HepG2 (cell line): ENCODE data around the gene SLC34A3. TPM values are rescaled to one million over a fixed set of nuclear protein-coding genes. Genes with fewer than 3 reads are reported as not detected.

ENCODE experiments used
- ATAC-seq: fragments of 200-7000 bp; cut with Tn5 transposase; 3 replicates; pipeline ENCODE4 v1.9.1; 2020; ENCODE audit warnings: mild to moderate bottlenecking, moderate library complexity
- BruUV-seq: library from RNA; stranded (reverse); fragments of 400-500 nt; replicated peaks from 2 replicates; lab custom pipeline; 2021; lab: Mats Ljungman, UMichigan
- CTCF ChIA-PET: fragments of 300-600 bp; formaldehyde crosslinking; extraction: SDS; loops from one replicate; lab custom pipeline; 2021; ENCODE audit warnings: low total read pairs, inconsistent platforms, low intra/inter-chr PET ratio; lab: Yijun Ruan, JAX
- POLR2A ChIA-PET: fragments of 350-600 bp; sonication (Branson Sonifier 250); formaldehyde crosslinking; loops from one replicate; lab custom pipeline; 2020; ENCODE audit warnings: antibody characterized with exemption, inconsistent platforms; lab: Yijun Ruan, JAX
- DNase-seq: peaks from one replicate; pipeline ENCODE4 v3.0.0-alpha.2; 2015; ENCODE audit warnings: low spot score
- FAIRE-seq: peaks from 3 replicates; lab custom pipeline; 2011; peaks lifted over from hg19 to GRCh38; lab: Jason Lieb, UNC
- H2AFZ ChIP-seq: one replicate; pipeline ENCODE4 v1.6.1; 2011; ENCODE audit warnings: low read length, inconsistent platforms
- H3K27ac ChIP-seq: fragments of 300-600 bp; 3 replicates; pipeline ENCODE4 v1.8.0; 2011; ENCODE audit warnings: mixed run types, mild to moderate bottlenecking, mixed read lengths, low read length, inconsistent platforms; ENCODE audit not compliant: insufficient read depth; ENCODE audit errors: extremely low read length
- H3K27me3 ChIP-seq, 2 experiments: fragments of 200-600 bp in 1 of 2; 2 replicates in 1 of 2; 3 replicates in 1 of 2; pipeline versions ENCODE4 v1.6.0 to v1.8.0; 2011; ENCODE audit warnings: low read length in 2 of 2, mild to moderate bottlenecking in 2 of 2, moderate library complexity in 2 of 2, inconsistent platforms in 1 of 2; ENCODE audit not compliant: insufficient read depth in 2 of 2, control insufficient read depth in 1 of 2
- H3K36me3 ChIP-seq, 2 experiments: fragments of 200-600 bp in 1 of 2; replicated peaks in 1 of 2; 2 replicates in 1 of 2; 3 replicates in 1 of 2; pipeline versions ENCODE4 v1.5.1 to v1.8.0; 2011; ENCODE audit warnings: low read length in 2 of 2, inconsistent platforms in 1 of 2; ENCODE audit not compliant: insufficient read depth in 2 of 2, control insufficient read depth in 1 of 2
- H3K4me1 ChIP-seq: 2 replicates; pipeline ENCODE4 v1.5.1; 2012; ENCODE audit warnings: low read length, inconsistent platforms; ENCODE audit not compliant: insufficient read depth
- H3K4me2 ChIP-seq: 2 replicates; pipeline ENCODE4 v1.6.0; 2011; ENCODE audit warnings: low read depth, low read length, inconsistent platforms
- H3K4me3 ChIP-seq, 3 experiments: fragments of 200-600 bp in 1 of 3; sonication (generic), shearing (Covaris generic) in 1 of 3; replicated peaks in 1 of 3; 2 replicates each; pipeline ENCODE4 v1.5.1; 2011 to 2016; ENCODE audit warnings: low read length in 3 of 3, inconsistent platforms in 2 of 3, low read depth in 2 of 3, mild to moderate bottlenecking in 2 of 3, control low read depth in 1 of 3, mixed read lengths in 1 of 3; ENCODE audit not compliant: insufficient read depth in 1 of 3
- H3K79me2 ChIP-seq: one replicate; pipeline ENCODE4 v1.6.1; 2011; ENCODE audit warnings: low read length, inconsistent platforms; ENCODE audit not compliant: insufficient read depth
- H3K9ac ChIP-seq: 2 replicates; pipeline ENCODE4 v1.6.0; 2011; ENCODE audit warnings: mild to moderate bottlenecking, low read depth, low read length, inconsistent platforms; ENCODE audit not compliant: insufficient read depth
- H3K9me3 ChIP-seq: 2 replicates; pipeline ENCODE4 v1.5.1; 2012; ENCODE audit warnings: mild to moderate bottlenecking, low read length
- H4K20me1 ChIP-seq: 2 replicates; pipeline ENCODE4 v1.6.0; 2011; ENCODE audit warnings: inconsistent platforms, mild to moderate bottlenecking, low read length, moderate library complexity; ENCODE audit not compliant: insufficient read depth
- AGO2 ChIP-seq: fragments of 200-400 bp; formaldehyde crosslinking; optimal IDR thresholded peaks from 2 replicates; pipeline ENCODE3; 2017; ENCODE audit warnings: mild to moderate bottlenecking, low read depth, low read length, moderate library complexity
- FOSL1 ChIP-seq: sonication (generic); formaldehyde crosslinking; IDR thresholded peaks from 2 replicates; pipeline ENCODE4 v1.9.0; 2021; ENCODE audit warnings: missing genetic modification reagents, borderline replicate concordance
- FOXK1 ChIP-seq: sonication (generic); formaldehyde crosslinking; IDR thresholded peaks from 2 replicates; pipeline ENCODE4 v1.4.0; 2020; ENCODE audit warnings: low read depth, missing genetic modification reagents, borderline replicate concordance
- HBP1 ChIP-seq: IDR thresholded peaks from 2 replicates; pipeline ENCODE4 v1.6.1; 2016; ENCODE audit warnings: low read depth, control low read depth
- RXRA ChIP-seq: sonication (generic); formaldehyde crosslinking; IDR thresholded peaks from 2 replicates; pipeline ENCODE4 v1.5.1; 2020; ENCODE audit warnings: missing genetic modification reagents
- THAP9 ChIP-seq: sonication (generic); formaldehyde crosslinking; IDR thresholded peaks from 2 replicates; pipeline ENCODE4; 2020; ENCODE audit warnings: missing genetic modification reagents, mild to moderate bottlenecking, borderline replicate concordance
- ZNF772 ChIP-seq: sonication (generic); formaldehyde crosslinking; IDR thresholded peaks from 2 replicates; pipeline ENCODE4 v1.5.0; 2020; ENCODE audit warnings: mild to moderate bottlenecking, missing genetic modification reagents
- WGBS: methylation state at CpG from one replicate; pipeline ENCODE4 v1.1.6; 2017; ENCODE audit warnings: low lambda C conversion rate; 5-methylcytosine and 5-hydroxymethylcytosine counted together
- in situ Hi-C: cut with HindIII; loops from 2 replicates; pipeline ENCODE4 v1.10.0; 2017; ENCODE audit warnings: low pct_unique_long_range_greater_than_20kb; ENCODE audit not compliant: extremely low pct_ligation_motif_present
- intact Hi-C: fragments of 100-400 bp; cut with micrococcal nuclease; formaldehyde crosslinking; loops from one replicate; pipeline ENCODE4 v1.10.0; 2022; ENCODE audit not compliant: unreplicated experiment
- polyA plus RNA-seq, 8 experiments: library from polyadenylated mRNA; depleted of rRNA in 3 of 8; stranded (reverse) in 7 of 8; unstranded in 1 of 8; fragments of >200 nt; fragmentation: Illumina TruSeq in 4 of 8; extraction: Trizol in 4 of 8; gene quantifications; 2 replicates each; pipeline versions ENCODE4 v1.2.1 to v1.2.3, GENCODE V29; 2011 to 2016; ENCODE audit warnings: low read depth in 4 of 8, missing spikeins in 1 of 8, mixed read lengths in 1 of 8; ENCODE audit not compliant: insufficient read depth in 1 of 8
- total RNA-seq, 5 experiments: library from RNA; depleted of rRNA; stranded (reverse); fragments of >200 nt; fragmentation: Illumina TruSeq; extraction: Trizol; gene quantifications; 2 replicates each; pipeline ENCODE4 v1.2.3, GENCODE V29; 2016; ENCODE audit warnings: low read depth in 1 of 5

SLC34A3 gene
- total and polyA plus RNA-seq, 2 of the 13 experiments (the other 11 are each of a cell fraction or from before 2014, with no cell fraction given), result 0.07 to 1.0 TPM

- BruUV-seq, result no TSS peak
- no peak for DNase-seq
- Histone ChIP-seq H3K4me1 (peaks cover 24% of the 10 kb centered on the region), H4K20me1 (no peaks in the 10 kb centered on the region), H3K36me3 (peaks cover 13 to 29% of the 10 kb centered on the region in 2 experiments; a peak in 4 of 5 replicates), H3K9ac (no peak overlapping the region), H3K4me2 (no peak overlapping the region), H3K27me3 (no peaks in the 10 kb centered on the region; a peak in 1 of 5 replicates), H3K9me3 (no peaks in the 10 kb centered on the region), H3K79me2 (no peaks in the 10 kb centered on the region), H3K4me3 (no peak overlapping the region), H3K27ac (no peak overlapping the region), H2AFZ (no peak overlapping the region)
- POLR2A ChIA-PET, result interaction anchor here (1.3 to 1.5 kb wide), 2 partner anchors 19 to 32 kb away, joined by 3 to 5 read pairs; partner anchors contain the start of gene TUBB4B
- WGBS, result 94% methylated on average over 10 of the region's 13 CpGs
- FAIRE-seq, result no peak
- intact Hi-C loops (no loop called here), in situ Hi-C loops (no loop called here)
- ATAC-seq, result no peak
- TF ChIP-seq ZNF772 (CRISPR knock-in tag) (no peak), RXRA (CRISPR knock-in tag) (no peak), HBP1 (no peak), FOSL1 (CRISPR knock-in tag) (no peak), FOXK1 (no peak)
- CTCF ChIA-PET, result no interaction called here
Measured at GRCh38 chr9:137273095-137273490, 42.4 kb downstream of the SLC34A3 start.

- H3K4me1 ChIP-seq, result peaks cover 18% of the 10 kb centered on the region
- no peaks in the 10 kb centered on the region; a peak in 1 of 5 replicates for H3K27me3 ChIP-seq
- intact Hi-C loops, result no loop called here
- H3K36me3 ChIP-seq, result peaks cover 13 to 28% of the 10 kb centered on the region in 2 experiments; a peak in 4 of 5 replicates
- BruUV-seq, result no TSS peak
- no peak overlapping the region for H2AFZ ChIP-seq
- no peak for ATAC-seq
- TF ChIP-seq AGO2, result peak; percentile 57
- TF ChIP-seq THAP9 (CRISPR knock-in tag), result no peak
- TF ChIP-seq, all 625 proteins: peak for 1
- DNase-seq, result no peak
- Histone ChIP-seq H3K9ac (no peak overlapping the region), H3K79me2 (peaks cover under 1% of the 10 kb centered on the region), H3K4me2 (no peak overlapping the region), H3K4me3 (no peak overlapping the region), H3K9me3 (no peaks in the 10 kb centered on the region), H3K27ac (no peak overlapping the region), H4K20me1 (no peaks in the 10 kb centered on the region)
- POLR2A ChIA-PET, result interaction anchor here (0.8 to 1.5 kb wide), 5 partner anchors 20 to 33 kb away, joined by 3 to 5 read pairs (median 4); partner anchors contain the start of gene TUBB4B
- FAIRE-seq, result no peak
- in situ Hi-C loops, result no loop called here
- WGBS, result 89% methylated on average over 5 of the region's 15 CpGs
- CTCF ChIA-PET, result no interaction called here
Measured at GRCh38 chr9:137273611-137274320, 43.1 kb downstream of the SLC34A3 start.
